Caki2 (cell line): ENCODE data around the gene NOL4L. TPM values are rescaled to one million over a fixed set of nuclear protein-coding genes. Genes with fewer than 3 reads are reported as not detected.

ENCODE experiments used
- DNase-seq: peaks from one replicate; pipeline ENCODE4 v3.0.0-alpha.2; 2015; ENCODE audit warnings: low read depth
- in situ Hi-C: cut with HindIII; loops from 2 replicates; pipeline ENCODE4 v1.10.0; 2016; ENCODE audit warnings: low sequenced_read_pairs, low pct_unique_long_range_greater_than_20kb, mixed read lengths
- total RNA-seq: library from RNA; depleted of rRNA; stranded (reverse); fragments of >200 nt; shearing (Covaris generic); gene quantifications from 2 replicates; pipeline ENCODE4 v1.2.3, GENCODE V29; 2014; ENCODE audit warnings: low replicate concordance; rRNA removed

The NOL4L gene, protein sequence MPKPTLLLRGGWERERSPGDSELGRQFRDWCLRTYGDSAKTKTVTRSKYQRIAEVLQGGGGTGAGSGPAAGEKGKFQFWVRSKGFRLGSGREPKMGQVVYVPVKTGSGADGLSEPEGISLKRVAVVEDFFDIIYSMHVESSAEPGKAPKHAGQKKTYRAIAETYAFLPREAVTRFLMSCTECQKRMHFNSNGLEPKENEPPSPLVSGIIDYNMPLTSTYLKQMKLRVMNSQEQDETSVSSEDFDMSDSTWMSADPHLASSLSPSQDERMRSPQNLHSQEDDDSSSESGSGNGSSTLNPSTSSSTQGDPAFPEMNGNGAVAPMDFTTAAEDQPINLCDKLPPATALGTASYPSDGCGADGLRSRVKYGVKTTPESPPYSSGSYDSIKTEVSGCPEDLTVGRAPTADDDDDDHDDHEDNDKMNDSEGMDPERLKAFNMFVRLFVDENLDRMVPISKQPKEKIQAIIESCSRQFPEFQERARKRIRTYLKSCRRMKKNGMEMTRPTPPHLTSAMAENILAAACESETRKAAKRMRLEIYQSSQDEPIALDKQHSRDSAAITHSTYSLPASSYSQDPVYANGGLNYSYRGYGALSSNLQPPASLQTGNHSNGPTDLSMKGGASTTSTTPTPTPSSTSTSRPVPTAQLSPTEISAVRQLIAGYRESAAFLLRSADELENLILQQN
- 3.8 and 11.6 TPM in 2 replicates for total RNA-seq

- in situ Hi-C loops = no loop called here
- peak; percentile 35 for DNase-seq
Measured at GRCh38 chr20:32585011-32585585, at the start of gene NOL4L. NOL4L (minus strand) TSS chr20:32585333; CDS start chr20:32584890, 443 bp downstream.

DNA sequence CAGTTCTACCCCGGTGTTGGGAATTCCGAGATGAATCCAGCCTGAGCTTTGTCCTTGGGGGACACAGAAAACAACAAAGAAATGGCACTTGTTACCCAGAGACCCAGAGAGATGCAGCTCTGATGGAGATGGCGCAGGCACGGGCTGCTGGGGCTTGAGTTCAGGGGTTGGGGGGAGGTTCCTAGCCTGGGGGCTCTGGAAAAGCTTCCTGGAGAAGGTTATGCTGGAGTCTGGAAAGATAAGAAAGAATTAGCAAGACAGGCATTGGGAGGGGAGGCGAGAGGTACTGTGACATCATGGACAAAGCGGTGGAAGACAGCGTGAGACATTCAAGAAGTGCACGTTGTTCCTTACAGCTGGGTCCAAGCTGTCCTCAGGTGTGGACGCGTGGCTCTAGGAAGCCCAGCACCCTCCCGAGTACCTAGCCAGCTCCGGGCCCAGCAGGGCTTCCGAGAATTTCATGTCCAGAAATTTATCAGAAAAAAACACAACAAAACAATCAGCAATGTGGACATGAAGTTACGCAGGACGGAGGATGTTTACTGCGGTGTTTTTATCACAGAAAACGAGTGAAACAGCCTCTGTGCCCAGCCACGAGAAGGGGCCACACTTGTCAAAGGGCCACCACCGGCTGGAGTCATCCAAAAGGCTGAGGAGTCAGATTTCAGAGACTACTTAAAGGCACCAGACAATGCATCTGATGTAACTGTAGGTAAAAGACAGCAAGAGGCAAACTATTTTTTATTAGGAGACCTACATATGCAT is 49.1 kb upstream of the NOL4L start:
- no peak for DNase-seq
- in situ Hi-C loops = no loop called here

- in situ Hi-C loops = no loop called here
- DNase-seq = no peak
Measured at GRCh38 chr20:32632461-32633354, 47.6 kb upstream of the NOL4L start.

GRCh38 chr20:32631933-32632460 is 46.9 kb upstream of the NOL4L start:
- in situ Hi-C loops = no loop called here
- no peak for DNase-seq

GRCh38 chr20:32629813-32630212 is 44.7 kb upstream of the NOL4L start:
- DNase-seq = no peak
- in situ Hi-C loops = no loop called here

DNA sequence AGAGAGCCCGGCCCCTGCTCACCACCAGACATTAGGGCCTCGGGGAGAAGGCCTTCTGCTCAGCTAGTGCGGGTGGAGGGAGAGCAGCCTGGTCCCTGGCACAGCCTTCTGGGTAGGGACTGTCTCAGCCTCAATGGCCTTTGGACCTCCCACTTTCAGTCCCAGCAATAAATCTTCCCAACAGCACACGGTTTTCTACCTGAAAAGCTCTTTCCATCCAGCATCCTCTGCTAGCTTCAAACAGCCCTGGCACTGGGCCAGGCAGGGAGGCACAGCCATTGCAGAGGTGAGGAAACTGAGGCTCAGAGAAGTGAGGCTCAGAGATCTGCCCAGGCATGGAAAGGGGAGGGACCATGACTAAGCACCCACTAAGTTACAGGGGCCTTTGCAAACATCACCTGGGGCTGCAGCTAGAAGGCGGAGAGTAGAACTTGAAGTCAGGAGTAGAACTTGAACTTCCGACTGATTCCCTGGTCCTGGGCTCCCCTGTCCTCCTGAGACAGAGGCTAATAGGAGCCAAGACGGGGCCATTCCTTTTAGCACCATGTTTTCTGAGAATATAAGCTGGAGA is 43.9 kb upstream of the NOL4L start:
- in situ Hi-C loops = no loop called here
- peak; percentile 20 for DNase-seq

DNA sequence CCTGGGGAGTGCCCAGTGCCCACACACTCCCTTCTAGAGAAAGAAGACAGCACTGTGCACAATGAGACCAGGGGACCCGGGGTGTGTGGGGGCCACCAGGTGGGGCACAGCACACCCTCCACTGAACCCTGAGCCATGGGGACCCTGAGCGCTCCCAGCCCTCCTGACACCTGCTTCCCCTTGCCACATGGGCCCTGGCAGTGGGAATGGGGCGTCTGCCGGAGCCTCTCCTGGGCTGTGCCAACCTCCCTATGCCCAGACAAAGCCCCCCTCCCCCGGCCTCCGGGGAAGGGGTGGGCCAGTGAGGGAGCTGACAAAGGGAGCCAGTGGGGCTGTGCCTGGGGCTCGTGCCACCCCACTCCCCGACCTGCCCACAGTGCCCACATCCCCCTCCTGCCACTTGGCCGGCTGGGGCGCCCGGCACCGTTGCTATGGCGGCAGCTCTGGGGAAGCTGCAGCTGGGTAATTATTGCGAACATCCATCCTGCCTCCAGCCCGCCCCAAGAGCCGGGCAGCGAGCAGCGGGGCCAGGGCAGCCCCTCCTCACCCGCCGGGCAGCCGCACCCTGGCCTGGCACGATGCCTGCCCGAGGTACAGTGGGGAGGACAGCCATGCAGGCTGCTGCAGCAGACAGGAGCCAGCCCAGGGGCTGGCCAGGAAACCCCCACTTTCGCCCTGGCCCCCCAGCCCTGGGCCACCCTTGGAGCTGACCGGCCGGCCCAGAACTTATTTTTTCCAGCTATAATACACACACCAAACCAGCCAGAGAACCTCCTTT is 41.9 kb upstream of the NOL4L start:
- in situ Hi-C loops = no loop called here
- DNase-seq = no peak

DNA sequence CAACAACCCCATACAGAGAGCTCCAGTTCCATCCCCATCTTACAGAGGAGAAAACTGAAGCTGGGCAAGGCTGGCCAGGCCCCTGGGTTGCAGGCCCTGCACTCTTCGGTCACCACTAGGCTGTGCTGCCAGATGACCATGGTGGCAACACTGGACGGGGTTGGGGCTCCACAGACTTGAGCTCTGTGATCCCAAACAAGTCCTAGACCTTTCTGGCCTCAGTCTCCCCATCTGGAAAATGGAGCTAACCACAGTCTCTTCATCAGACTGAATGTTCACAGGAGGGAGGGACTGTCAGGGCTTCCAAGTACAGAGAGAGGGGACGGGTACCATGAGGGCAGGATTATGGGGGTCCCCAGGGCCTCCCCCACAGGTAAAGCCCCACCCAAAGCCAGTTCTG is 41.3 kb upstream of the NOL4L start:
- no peak for DNase-seq
- in situ Hi-C loops = no loop called here

DNA sequence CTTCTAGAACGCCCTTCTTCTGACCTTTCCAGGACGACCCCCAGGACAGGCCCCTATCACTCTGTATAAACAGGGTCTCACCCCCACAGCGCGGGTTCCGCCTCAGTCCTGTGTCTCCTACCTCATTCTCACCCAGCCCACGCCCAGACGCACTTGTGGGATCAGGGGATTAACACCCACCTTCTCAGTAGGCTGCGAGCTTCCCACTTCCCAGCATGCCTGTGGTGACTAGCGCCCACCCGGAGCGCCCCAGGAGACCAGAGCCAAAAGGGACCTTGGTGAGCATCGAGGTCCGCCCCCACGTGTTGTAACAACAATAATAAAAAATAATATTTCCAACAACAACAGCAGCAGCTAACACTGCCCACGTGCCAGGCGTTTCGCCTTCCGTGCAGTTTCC is 40.9 kb upstream of the NOL4L start:
- in situ Hi-C loops = no loop called here
- no peak for DNase-seq

DNA sequence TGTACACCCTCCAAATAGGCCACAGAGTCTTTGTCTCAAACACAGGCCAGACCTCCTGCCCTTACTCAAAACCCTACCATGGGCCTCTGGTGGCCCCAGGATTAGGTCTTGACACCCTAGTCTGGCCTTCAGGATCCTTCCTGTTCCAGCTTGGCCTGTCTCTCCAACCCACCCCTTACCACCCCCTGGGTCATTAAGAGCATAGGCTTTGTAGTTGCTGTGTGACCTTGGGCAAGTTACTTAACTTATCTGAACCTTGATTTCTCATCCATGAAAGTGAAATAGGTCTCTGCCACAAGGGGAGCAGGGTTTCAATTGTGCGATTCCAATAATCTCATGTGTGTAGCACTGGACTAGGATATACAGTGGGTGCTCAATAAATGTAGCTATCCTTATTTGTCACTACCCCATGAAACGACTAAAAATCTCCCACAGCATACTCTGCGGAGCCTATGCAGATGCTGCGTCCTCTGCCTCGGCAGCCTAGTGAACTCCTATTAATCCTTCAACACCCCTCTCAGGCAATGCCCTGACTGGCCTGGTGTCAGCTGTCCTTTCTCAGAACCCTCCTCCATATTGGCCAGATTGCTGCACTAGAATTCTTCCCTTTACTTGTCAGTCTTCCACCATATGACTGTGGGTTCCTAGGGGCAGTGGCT is 39.7 kb upstream of the NOL4L start:
- DNase-seq = no peak
- in situ Hi-C loops = no loop called here

DNA sequence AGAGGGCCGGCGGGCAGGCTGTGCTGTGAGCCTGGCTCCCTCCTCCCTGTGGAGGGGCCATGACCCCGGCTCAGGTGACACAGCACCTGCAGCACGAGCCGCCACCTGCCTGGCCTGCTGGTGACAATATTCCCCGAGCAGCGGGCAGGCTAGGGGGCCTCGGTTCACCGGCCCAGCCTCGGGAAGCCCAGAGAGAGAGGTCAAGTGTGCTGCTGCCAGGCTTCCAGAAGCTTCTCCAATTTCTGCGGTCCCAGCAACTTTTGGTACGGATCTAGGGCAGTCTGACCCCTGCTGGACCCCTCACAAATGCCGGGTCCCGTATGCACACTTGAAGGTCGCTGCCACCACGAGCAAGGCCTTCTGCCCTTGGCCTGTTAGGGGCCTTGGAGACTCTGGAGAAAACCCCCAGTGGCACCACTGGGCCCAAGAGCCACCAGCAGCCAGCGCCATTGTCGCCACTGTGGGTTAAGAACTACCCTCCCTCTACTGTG is 38.6 kb upstream of the NOL4L start:
- DNase-seq = no peak
- in situ Hi-C loops = no loop called here

DNA sequence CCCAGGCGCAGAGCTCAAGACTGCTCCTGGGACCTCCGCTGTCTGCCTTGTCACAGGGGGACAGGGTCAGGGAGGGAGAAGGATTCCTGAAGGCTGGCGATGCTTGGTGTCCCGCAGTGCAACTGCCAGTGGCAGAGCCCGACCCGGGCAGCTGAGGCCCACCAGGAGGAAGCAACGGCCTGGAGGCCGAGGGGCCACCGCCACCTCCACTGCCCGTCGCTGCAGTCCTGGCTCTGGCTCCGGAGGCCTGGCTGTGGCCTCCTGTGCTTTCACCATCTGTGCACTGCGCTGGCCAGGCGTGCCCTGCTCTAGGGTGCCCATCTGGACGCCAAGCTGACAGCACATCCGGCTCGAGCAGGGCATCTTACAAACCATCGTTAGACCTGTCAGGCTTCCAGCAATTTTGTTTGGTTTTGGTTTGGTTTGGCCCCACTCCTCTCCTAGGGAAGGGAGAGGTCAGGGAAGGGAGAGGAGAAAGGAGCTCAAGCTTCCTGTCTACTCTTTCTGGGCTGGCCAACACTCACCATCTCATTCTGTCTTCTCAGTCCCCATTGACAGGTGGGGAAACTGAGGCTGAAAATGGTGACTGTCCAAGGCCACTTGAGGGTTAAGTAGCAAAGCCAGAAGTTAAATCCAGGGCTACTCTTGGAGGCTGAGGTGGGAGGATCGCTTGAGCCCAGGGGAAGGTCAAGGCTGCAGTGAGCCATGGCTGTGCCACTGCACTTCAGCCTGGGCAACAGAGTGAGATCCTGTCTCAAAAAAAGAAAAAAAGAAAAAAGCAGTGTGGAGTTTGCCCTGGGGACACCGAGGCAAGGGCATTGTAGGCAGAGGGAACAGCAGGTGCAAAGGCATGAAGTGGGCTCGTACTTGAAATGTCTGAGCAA is 37.7 kb upstream of the NOL4L start:
- no peak for DNase-seq
- in situ Hi-C loops = no loop called here

GRCh38 chr20:32621891-32622584 is 36.9 kb upstream of the NOL4L start:
- in situ Hi-C loops = no loop called here

DNA sequence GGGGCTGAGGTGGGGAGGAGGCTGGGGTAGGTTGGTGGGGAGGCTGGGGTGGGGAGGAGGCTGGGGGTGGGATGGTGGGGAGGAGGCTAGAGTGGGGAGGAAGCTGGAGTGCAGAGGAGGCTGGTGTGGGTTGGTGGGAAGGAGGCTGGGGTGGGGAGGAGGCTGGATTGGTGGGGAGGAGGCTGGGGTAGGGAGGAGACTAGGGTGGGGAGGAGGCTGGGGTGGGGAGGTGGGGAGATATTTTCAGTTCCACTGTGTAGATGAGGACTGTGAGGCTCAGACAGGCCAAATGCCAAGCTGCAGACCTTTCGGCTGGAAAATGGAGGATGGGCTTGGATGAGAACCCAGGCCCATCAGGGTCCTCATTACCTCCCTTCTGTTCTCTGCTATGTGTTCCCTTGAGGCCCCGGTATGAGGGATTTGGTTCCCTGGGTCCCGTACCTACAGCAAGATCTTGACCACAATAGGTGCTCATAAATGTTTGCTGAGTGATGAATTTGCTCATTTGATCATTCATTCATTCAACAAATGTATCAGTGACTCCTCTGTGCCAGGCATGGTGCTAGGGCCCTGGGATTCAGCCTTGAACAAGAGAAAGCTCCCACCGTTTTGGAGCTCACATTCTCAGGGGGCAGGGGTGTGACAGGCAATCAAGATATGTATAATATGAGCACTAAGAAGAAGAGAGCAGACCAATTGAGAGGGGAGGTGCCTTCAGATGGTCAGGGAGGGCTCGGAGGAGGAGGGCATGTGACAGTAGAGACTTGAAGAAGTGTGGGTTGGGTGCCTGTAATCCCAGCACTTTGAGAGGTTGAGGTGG is 36.1 kb upstream of the NOL4L start:
- in situ Hi-C loops = no loop called here
- DNase-seq = no peak

More at GRCh38 chr20:32621891-32622584, 36.9 kb upstream of the NOL4L start:
- no peak for DNase-seq
